ENCODE data around the gene ALX3.

The ALX3 gene

GRCh38 chr1:110074166-110074565, 3.7 kb upstream of the ALX3 start:
- no peak overlapping the region for H3K27ac ChIP-seq (ENCODE audit: low read depth, low read length, poor library complexity, severe bottlenecking)
- H3K9me3 ChIP-seq (ENCODE audit: low read length), result no peaks in the 10 kb centered on the region
- H3F3A ChIP-seq (ENCODE audit: insufficient read depth, low read length), result no peaks in the 10 kb centered on the region
- no peaks in the 10 kb centered on the region for H3K79me2 ChIP-seq (ENCODE audit: insufficient read depth, low read length)
- no peaks in the 10 kb centered on the region for H4K20me1 ChIP-seq (ENCODE audit: insufficient read depth, low read length)
- TF ChIP-seq EZH2 (IDR thresholded peaks at IDR 0.05; ENCODE audit: borderline replicate concordance, low read length) (no peak), CTCF (IDR thresholded peaks at IDR 0.05; ENCODE audit: low read length) (no peak)
- H3K36me3 ChIP-seq (ENCODE audit: insufficient read depth, low read length), result no peaks in the 10 kb centered on the region
- no peaks in the 10 kb centered on the region for H3K9me2 ChIP-seq (ENCODE audit: low read depth, low read length)
- H3K4me2 ChIP-seq (ENCODE audit: low read length), result no peak overlapping the region
- no peaks in the 10 kb centered on the region for H3K4me1 ChIP-seq (ENCODE audit: insufficient read depth, low read length, severe bottlenecking)
- no peak overlapping the region for H3K9ac ChIP-seq (ENCODE audit: low read length)
- no peak overlapping the region for H3K4me3 ChIP-seq (ENCODE audit: low read depth, low read length, poor library complexity, severe bottlenecking)
- H3K27me3 ChIP-seq (ENCODE audit: insufficient read depth, low read length), result 0 out of 2 replicates have a peak, but pooled peaks cover 3% of the 10 kb centered on the region
- H2AFZ ChIP-seq (ENCODE audit: low read length), result no peak overlapping the region

- H3K9me3 ChIP-seq (ENCODE audit: low read length), result no peaks in the 10 kb centered on the region
Measured at GRCh38 chr1:110070282-110070669, 196 bp downstream of the ALX3 start.

GRCh38 chr1:110069404-110070281, 829 bp downstream of the ALX3 start:
- H3K36me3 ChIP-seq (ENCODE audit: insufficient read depth, low read length), result no peaks in the 10 kb centered on the region
- H3K9me2 ChIP-seq (ENCODE audit: low read depth, low read length), result no peaks in the 10 kb centered on the region
- no peaks in the 10 kb centered on the region for H3K4me1 ChIP-seq (ENCODE audit: insufficient read depth, low read length, severe bottlenecking)
- H3K27me3 ChIP-seq (ENCODE audit: insufficient read depth, low read length), result peaks cover 3% of the 10 kb centered on the region; the same call in 1 of the 2 replicates
- no peaks in the 10 kb centered on the region for H4K20me1 ChIP-seq (ENCODE audit: insufficient read depth, low read length)
- TF ChIP-seq EZH2 (IDR thresholded peaks at IDR 0.05; ENCODE audit: borderline replicate concordance, low read length) (no peak), CTCF (IDR thresholded peaks at IDR 0.05; ENCODE audit: low read length) (no peak)
- no peak overlapping the region for H2AFZ ChIP-seq (ENCODE audit: low read length)
- H3K79me2 ChIP-seq (ENCODE audit: insufficient read depth, low read length), result no peaks in the 10 kb centered on the region
- H3K4me2 ChIP-seq (ENCODE audit: low read length), result no peak overlapping the region
- no peaks in the 10 kb centered on the region for H3F3A ChIP-seq (ENCODE audit: insufficient read depth, low read length)
- no peak overlapping the region for H3K9ac ChIP-seq (ENCODE audit: low read length)
- no peak overlapping the region for H3K4me3 ChIP-seq (ENCODE audit: low read depth, low read length, poor library complexity, severe bottlenecking)
- H3K9me3 ChIP-seq (ENCODE audit: low read length), result no peaks in the 10 kb centered on the region
- H3K27ac ChIP-seq (ENCODE audit: low read depth, low read length, poor library complexity, severe bottlenecking), result no peak overlapping the region

More at GRCh38 chr1:110070282-110070669, 196 bp downstream of the ALX3 start:
- Histone ChIP-seq H3K4me3 (ENCODE audit: low read depth, low read length, poor library complexity, severe bottlenecking) (no peak overlapping the region), H3K36me3 (ENCODE audit: insufficient read depth, low read length) (no peaks in the 10 kb centered on the region), H3K4me2 (ENCODE audit: low read length) (no peak overlapping the region), H3K4me1 (ENCODE audit: insufficient read depth, low read length, severe bottlenecking) (no peaks in the 10 kb centered on the region), H2AFZ (ENCODE audit: low read length) (no peak overlapping the region), H4K20me1 (ENCODE audit: insufficient read depth, low read length) (no peaks in the 10 kb centered on the region), H3F3A (ENCODE audit: insufficient read depth, low read length) (no peaks in the 10 kb centered on the region), H3K27ac (ENCODE audit: low read depth, low read length, poor library complexity, severe bottlenecking) (no peak overlapping the region), H3K79me2 (ENCODE audit: insufficient read depth, low read length) (no peaks in the 10 kb centered on the region), H3K9ac (ENCODE audit: low read length) (no peak overlapping the region), H3K9me2 (ENCODE audit: low read depth, low read length) (no peaks in the 10 kb centered on the region), H3K27me3 (ENCODE audit: insufficient read depth, low read length) (peaks cover 3% of the 10 kb centered on the region; the same call in 1 of the 2 replicates)
- TF ChIP-seq EZH2 (IDR thresholded peaks at IDR 0.05; ENCODE audit: borderline replicate concordance, low read length), result no peak

All from OCI-LY1 (cell line).